HL-60 (cell line): Measurements from ENCODE around the gene HOXB13.

Experiments used
- CTCF ChIP-seq: IDR thresholded peaks from one replicate; pipeline ENCODE4 v1.5.1; 2011; ENCODE audit warnings: low read length, control low read depth, inconsistent platforms; ENCODE audit not compliant: insufficient read depth
- REST ChIP-seq: IDR thresholded peaks from 2 replicates; pipeline ENCODE4 v1.6.1; 2012; ENCODE audit warnings: low read depth; ENCODE audit not compliant: insufficient replicate concordance

GRCh38 chr17:48738803-48739526, 10.4 kb upstream of the HOXB13 start:
- no peak for TF ChIP-seq CTCF
- TF ChIP-seq REST = no peak
